ENCODE measurements around the gene TRHDE.

DNA sequence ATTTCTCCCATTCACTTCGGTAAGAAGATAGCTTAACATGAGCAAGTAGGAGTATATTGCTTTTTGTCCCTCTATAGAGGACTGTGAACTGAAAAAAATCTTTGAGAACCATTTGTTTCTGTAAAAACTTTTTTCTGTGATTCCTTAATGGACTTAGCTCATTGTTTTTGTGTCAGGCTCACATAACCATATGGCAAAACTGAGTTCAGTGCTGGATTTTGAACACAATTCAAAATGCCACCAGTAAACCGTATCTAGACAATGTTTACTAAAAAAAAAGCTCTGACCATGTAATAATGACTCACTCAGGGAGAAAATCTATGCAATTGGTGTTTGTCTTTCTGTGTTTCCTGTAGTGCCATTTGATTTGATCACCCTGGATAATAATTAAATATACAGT, 5.2 kb downstream of the TRHDE start:
- TF ChIP-seq POLR2AphosphoS5 (IDR thresholded peaks at IDR 0.05; ENCODE audit: low read depth, low read length) = no peak
- TF ChIP-seq, protein P1, sequence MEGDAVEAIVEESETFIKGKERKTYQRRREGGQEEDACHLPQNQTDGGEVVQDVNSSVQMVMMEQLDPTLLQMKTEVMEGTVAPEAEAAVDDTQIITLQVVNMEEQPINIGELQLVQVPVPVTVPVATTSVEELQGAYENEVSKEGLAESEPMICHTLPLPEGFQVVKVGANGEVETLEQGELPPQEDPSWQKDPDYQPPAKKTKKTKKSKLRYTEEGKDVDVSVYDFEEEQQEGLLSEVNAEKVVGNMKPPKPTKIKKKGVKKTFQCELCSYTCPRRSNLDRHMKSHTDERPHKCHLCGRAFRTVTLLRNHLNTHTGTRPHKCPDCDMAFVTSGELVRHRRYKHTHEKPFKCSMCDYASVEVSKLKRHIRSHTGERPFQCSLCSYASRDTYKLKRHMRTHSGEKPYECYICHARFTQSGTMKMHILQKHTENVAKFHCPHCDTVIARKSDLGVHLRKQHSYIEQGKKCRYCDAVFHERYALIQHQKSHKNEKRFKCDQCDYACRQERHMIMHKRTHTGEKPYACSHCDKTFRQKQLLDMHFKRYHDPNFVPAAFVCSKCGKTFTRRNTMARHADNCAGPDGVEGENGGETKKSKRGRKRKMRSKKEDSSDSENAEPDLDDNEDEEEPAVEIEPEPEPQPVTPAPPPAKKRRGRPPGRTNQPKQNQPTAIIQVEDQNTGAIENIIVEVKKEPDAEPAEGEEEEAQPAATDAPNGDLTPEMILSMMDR (IDR thresholded peaks at IDR 0.05) = no peak

Data from Panc1 (cell line).